Measurements from ENCODE around the gene GPR141.

DNA sequence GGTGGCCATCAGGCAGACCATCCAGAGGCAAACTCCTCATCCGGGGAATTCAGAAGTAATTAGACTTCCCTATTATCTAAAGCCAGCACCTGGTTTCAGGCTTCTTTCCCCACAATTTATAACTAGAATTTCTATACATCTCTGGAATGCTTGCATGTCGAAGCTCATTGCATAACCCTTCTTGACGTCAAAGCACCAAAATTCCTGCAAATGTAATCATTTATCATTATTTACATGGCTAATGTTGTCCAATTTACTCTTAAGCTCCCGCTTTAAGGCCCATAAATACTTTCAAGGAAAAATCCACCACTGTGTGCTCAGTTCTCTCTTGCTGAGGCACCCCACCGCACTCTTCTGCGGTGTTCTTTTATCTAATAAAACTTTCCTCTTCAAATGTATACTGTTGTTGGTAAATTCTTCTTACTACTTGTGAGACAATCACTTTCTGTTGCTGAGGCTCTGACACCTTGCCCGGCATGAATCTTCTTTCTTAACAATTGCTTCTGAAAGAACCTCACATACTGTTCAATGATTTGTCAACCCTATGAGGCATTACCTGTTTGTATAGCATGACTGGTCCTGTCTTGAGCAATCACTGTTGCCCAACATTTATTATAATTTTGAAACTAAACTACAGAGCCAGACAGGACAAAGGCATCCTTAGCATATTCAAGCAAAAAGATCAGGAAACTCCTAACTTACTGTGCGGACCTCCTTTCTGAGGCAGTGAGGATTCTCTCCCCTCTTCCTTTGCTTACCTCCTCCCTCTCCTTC lies 17.4 kb upstream of the GPR141 start:
- TF ChIP-seq TEAD4 (IDR thresholded peaks at IDR 0.05) (no peak), TCF12 (IDR thresholded peaks at IDR 0.05; ENCODE audit: low read depth) (no peak), FOXM1 (IDR thresholded peaks at IDR 0.05; ENCODE audit: borderline replicate concordance, low read depth) (no peak), ZBTB7A (IDR thresholded peaks at IDR 0.05; ENCODE audit: low read depth) (no peak), YY1 (IDR thresholded peaks at IDR 0.05; ENCODE audit: low read depth) (no peak)
